HG03039 (cell line): ENCODE data around the gene KHSRP.

Source experiments
- ATAC-seq: cut with Tn5 transposase; IDR thresholded peaks from one replicate; pipeline ENCODE4 v1.9.1; 2021; ENCODE audit warnings: mild to moderate bottlenecking, moderate library complexity; ENCODE audit not compliant: unreplicated experiment

The KHSRP gene

GRCh38 chr19:6393983-6394412 lies 30.6 kb downstream of the KHSRP start:
- ATAC-seq = no peak

GRCh38 chr19:6393074-6393982 lies 31.3 kb downstream of the KHSRP start, which contains the start of gene GTF2F1:
TSS of gene GTF2F1 (minus strand) at chr19:6393164. CDS start at chr19:6392995, 169 bp downstream.
- peak; percentile 70 for ATAC-seq

- no peak for ATAC-seq
Observed at GRCh38 chr19:6392221-6393073, 32.2 kb downstream of the KHSRP start.

GRCh38 chr19:6387372-6387771 lies 37.2 kb downstream of the KHSRP start:
- ATAC-seq = no peak

GRCh38 chr19:6384381-6384780 lies 40.2 kb downstream of the KHSRP start:
- no peak for ATAC-seq

- ATAC-seq = no peak
Observed at GRCh38 chr19:6383188-6383587, 41.4 kb downstream of the KHSRP start.

- ATAC-seq = no peak
Observed at GRCh38 chr19:6381030-6381750, 43.4 kb downstream of the KHSRP start.

- ATAC-seq = no peak
Observed at GRCh38 chr19:6379744-6380143, 44.9 kb downstream of the KHSRP start.

- no peak for ATAC-seq
Observed at GRCh38 chr19:6378486-6378885, 46.1 kb downstream of the KHSRP start.

GRCh38 chr19:6378041-6378440 lies 46.6 kb downstream of the KHSRP start:
- ATAC-seq = no peak

GRCh38 chr19:6376512-6377190 lies 48.0 kb downstream of the KHSRP start:
- ATAC-seq = no peak

- ATAC-seq = no peak
Observed at GRCh38 chr19:6375411-6376010, 49.1 kb downstream of the KHSRP start, which contains the start of gene PSPN. TSS of gene PSPN (minus strand) at chr19:6375933. CDS start at chr19:6375849, 84 bp downstream.

GRCh38 chr19:6374711-6375410 lies 49.8 kb downstream of the KHSRP start:
- ATAC-seq = no peak

- no peak for ATAC-seq
Observed at GRCh38 chr19:6374161-6374709, 50.4 kb downstream of the KHSRP start.

- ATAC-seq = no peak
Observed at GRCh38 chr19:6373813-6374108, 50.9 kb downstream of the KHSRP start.

GRCh38 chr19:6373096-6373812 lies 51.4 kb downstream of the KHSRP start:
- ATAC-seq = peak; percentile 39

GRCh38 chr19:6372594-6373095 lies 52.0 kb downstream of the KHSRP start, which contains the start of gene ALKBH7:
TSS of gene ALKBH7 (plus strand) at chr19:6372794. CDS start at chr19:6372821, 27 bp downstream.
- peak; percentile 76 for ATAC-seq

- ATAC-seq = no peak
Observed at GRCh38 chr19:6364353-6364752, 60.3 kb downstream of the KHSRP start.
